HG03025 (cell line): ENCODE results near the gene DDX49.
"Not testable (repeated sequence)": the region's sequence is repeated elsewhere in the genome, so short reads cannot be mapped to it uniquely, and the experiment has no call there.

Experiments used
- ATAC-seq: cut with Tn5 transposase; IDR thresholded peaks from one replicate; pipeline ENCODE4 v1.9.1; 2021; ENCODE audit warnings: mild to moderate bottlenecking, moderate library complexity; ENCODE audit not compliant: unreplicated experiment, low FRiP score

The DDX49 gene

DNA sequence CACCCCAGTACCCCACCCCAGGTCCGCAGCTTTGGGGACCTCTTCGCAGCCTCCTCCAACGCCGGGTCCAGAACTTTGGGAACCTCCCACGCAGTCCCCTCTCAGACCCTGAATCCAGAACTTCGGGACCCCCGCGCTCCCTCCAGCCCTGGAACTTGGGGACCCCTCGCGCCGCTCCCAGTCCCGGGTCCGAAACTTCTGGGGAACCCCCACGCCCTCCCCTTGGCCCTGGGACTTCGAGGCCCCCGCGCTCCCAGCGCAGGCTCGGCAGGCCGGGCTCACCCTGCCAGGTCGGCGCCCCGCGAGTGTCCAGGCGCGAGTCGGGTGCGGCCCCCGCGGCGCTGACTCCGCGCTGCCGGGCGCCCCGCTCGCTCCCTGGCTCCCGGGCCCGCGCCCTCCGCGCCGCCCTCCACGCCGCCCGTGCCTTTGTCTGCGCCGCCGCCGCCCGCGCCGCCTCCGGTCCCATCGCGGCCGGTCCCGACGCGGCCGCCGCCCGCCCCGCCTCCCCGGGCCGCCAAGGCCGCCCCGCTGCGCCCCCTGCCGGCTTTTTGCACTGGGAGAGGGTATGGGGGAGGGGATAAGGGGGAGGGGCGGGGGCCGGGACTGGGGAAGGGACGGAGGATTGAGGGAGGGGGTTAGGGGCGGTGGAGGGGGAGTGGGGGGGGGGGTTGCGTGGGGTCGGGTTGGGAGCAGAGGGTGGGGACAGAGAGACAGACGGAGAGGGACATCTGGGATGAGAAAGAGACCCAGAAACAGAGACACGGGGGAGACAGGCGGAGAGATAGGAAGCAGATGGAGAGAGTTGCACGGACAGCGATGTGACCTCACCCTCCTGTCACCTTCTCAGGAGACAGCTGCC is 21.5 kb downstream of the DDX49 start, which contains the start of gene HOMER3:
TSS of gene HOMER3 (minus strand) at position 449 of the 859 bp plus-strand sequence. CDS start 2,235 bp downstream, outside the sequence.
- no peak for ATAC-seq

- ATAC-seq: no peak
Measured at GRCh38 chr19:18941628-18942354, 22.3 kb downstream of the DDX49 start.

DNA sequence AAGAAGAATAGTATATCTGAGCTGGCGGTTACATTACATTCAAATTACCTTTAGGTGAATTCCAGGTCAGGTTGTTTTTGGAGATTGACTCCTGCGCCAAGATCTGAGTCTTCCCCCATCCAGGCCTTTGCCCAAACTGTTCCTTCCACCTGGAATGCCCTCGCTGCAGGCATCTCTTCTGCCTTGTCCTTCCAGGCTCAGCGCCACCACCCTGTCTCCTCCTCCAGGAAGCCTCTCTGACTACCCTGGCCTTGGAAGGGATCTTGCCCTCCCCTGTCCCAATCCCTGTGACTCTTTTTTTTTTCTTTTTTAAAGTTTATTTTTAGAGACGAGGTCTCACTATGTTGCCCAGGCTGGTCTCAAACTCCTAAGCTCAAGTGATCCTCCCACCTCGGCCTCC is 23.2 kb downstream of the DDX49 start:
- ATAC-seq: no peak

DNA sequence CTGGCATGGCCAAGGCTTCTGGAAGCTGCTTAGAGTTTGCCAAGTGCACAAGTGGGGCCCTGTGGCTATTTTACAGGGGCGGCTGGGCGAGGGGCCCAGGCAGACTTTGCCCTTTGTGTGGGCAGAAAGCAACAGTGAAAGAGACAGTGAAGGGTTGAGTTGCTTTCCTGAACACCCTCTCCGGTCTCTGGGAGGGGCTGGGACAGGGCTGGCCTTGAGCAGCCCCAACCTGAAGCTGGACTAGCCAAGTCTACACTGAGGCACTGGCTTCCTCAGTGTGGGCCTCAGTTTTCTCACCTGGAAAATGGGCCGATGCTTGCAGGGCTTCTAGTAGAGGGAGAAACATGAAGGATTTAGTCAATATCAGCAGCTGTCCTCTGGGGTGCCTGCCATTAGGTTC is 23.9 kb downstream of the DDX49 start:
- no peak for ATAC-seq

GRCh38 chr19:18945297-18945696 is 25.8 kb downstream of the DDX49 start:
- no peak for ATAC-seq

DNA sequence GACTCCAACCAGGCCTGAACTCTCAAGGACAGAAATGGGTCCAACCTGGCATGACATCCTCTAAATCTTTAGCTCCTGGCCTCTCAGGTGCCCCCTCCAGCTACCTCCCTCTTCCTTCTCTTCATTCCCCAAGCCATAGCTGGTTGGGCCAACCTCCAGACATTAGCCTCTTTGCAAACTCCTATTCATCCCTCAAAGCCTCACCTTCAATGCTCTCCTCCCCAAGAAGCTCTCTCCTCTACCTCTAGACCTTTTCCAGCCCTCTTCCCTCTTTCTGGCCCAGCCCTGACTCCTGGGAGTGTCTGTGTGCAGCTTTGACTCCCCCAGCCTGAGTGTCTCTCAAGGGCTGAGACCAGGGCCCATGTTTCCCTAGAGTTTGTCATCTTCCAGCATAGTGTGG is 26.8 kb downstream of the DDX49 start:
- no peak for ATAC-seq

- ATAC-seq: no peak
Measured at GRCh38 chr19:18946918-18947317, 27.4 kb downstream of the DDX49 start.

GRCh38 chr19:18948075-18948975 is 28.8 kb downstream of the DDX49 start:
- no peak for ATAC-seq

DNA sequence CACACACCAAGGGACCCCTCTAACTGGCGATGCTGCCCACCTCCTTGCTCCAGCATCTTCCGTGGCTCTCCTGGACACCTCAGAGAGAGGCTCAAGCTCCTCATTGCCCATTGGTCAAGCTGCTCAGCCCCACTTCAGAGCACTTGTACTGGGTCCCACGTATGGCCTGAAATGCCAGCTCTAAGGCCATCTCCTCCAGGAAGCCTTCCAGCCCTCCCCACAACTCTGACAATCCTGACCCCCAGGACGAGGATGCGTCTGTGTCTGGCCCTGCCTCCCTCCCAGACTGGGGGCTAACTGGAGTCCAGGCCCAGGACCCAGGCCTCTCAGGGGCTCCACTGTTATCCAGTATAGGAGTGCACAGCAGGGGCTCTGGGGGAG is 29.5 kb downstream of the DDX49 start:
- ATAC-seq: no peak

- ATAC-seq: no peak
Measured at GRCh38 chr19:18949858-18950257, 30.3 kb downstream of the DDX49 start.

- ATAC-seq: no peak
Measured at GRCh38 chr19:18951721-18952281, 32.3 kb downstream of the DDX49 start.

GRCh38 chr19:18952364-18953003 is 33.0 kb downstream of the DDX49 start:
- ATAC-seq: not testable (repeated sequence)

DNA sequence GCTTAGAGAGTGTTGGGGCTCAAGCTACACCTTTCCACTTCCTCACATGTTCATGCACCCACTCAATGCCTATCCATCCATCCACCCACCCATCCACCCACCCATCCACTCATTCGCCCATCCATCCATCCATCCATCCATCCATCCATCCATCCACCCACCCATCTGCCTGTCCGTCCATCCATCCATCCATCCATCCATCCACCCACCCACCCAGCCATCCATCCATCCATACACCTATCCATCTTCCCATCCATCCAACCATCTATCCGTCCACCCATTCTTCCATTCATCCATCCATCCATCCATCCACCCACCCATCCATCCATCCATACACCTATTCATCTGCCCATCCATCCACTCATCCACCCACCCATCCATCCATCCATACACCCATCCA is 34.6 kb downstream of the DDX49 start:
- ATAC-seq: no peak

DNA sequence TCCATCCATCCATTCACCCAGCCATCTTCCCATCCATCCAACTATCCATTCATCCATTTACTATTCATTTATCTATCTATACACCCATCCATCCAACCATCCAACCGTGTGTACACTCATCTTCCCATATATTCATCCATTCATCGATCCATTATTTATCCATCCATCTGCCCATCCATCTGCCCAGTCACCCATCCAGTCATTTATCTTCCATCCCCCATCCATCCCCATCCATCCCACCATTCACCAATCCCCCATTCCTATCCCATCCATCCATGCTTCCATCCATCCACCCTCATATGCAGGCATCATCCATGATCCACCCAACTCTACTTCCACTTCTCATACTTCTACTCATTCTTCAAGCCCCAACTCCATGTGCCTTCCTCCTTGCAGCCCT is 35.5 kb downstream of the DDX49 start:
- ATAC-seq: no peak

DNA sequence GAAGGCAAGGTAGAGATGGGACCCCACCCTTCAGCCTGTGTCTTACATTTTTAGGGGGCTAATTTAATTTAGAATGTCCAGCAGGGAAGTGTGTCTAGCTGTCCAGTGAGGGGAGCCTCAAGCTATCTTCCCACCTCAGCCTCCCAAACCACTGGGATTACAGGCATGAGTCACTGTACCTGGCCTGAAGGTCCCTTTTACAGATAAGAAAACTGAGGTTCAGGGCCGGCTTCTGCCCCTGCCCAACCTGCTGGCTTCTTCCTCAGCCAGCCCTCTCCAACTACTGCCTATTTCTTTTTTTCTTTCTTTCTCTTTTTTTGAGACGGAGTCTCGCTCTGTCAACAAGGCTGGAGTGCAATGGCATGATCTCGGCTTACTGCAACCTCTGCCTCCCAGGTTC is 40.9 kb downstream of the DDX49 start:
- ATAC-seq: no peak

DNA sequence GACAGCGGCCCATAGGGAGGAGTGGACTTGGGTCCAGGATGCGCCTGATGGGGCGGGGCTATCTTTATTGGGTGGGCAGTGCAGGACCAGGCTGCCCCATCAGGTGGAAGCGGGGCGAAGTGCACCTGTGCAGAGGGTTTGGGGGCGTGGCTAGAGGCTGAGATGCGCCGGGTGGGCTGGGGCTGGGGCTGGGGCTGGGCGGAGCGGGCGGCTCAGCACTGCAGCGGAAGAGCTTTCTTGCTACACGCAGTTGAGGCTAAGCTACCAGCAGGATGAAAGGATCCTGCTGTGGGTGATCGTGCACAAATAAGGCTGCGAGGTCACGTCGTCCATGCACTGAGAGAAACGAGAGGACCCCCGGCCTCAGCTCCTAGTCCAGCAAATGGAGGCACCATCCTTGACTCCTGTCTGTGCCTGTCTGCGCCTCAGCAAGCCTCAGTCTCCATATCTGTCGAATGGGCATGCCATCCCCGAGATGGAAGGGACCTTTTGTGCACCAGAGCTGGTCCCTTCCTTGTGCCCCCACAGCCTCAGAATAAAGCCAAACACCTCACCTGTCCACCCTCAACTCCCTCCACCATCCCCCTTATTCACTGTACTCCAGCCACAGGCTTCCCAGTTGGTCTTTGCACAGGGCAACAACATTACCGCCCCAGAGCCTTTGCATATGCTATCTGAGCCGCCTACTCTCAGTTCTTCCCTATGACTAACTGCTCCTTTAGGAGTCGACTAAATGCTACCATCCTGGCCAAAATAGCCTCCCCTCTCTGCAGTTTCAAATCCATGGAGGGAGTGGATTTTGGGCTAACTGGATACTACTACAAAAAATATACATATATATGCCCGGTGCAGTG is 42.5 kb downstream of the DDX49 start:
- no peak for ATAC-seq

DNA sequence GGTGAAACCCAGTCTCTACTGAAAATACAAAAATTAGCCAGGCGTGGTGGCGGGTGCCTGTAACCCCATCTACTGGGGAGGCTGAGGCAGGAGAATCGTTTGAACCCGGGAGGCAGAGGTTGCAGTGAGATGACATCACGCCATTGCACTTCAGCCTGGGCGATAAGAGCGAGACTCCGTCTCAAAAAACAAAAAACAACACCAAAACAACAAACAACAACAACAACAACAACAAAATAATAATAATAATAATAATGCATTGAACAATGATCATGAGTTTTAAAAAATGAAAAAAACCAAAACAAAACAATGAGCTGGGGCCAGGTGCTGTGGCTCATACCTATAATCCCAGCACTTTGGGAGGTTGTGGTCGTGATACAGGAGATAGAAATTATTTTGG is 44.6 kb downstream of the DDX49 start:
- ATAC-seq: no peak

GRCh38 chr19:18966307-18966706 is 46.8 kb downstream of the DDX49 start:
- no peak for ATAC-seq
